ENCODE data around the gene ZNF160.
"Not testable (repeated sequence)": the region's sequence is repeated elsewhere in the genome, so short reads cannot be mapped to it uniquely, and the experiment has no call there.

The ZNF160 gene

DNA sequence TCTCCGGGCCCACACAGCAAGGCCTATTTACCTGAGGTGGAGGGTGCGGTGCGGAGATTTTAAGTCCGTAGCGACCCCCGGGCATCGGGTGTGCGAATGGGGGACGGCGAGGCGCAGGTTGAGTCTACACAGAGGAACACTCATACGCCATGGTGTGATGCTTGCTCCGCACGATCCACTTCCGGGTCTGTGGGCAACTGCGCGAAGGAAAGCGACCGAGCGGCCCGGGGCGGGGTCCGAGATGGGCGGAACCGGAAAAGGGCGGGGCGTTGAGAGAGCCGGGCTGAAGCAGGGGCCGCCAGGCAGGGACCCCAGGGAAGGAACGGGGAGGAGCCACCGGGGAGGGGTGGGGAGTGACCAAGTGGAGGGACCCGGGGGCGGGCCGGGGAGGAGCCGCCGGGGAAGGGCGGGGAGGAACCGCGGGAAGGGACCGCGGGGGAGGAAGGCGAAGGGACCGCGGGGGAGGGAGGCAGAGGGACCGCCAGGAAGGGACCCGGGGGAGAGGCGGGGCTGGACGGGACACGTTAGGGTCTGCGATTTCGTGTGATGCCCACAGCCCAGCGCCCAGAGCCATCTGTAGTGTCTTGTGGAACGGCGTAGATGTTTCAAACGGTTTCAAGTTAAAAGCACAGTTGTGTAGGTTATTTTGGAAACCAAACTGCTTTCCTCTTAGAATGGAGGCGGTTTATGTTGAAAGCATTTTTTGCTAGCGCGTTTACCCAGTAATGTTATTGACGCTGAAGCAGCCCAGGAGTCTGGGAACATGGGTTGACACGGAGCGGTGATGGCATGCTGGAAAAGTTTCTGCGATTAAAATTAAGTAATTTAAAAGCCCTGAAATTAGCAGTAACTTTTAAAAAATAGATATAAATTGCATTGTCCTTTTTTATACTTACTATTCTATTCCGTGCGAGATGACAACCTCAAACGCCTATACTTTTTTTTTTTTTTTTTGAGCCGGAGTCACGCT lies at the start of gene ZNF160:
Gene ZNF160, minus strand, starts transcription at position 189 of the 970 bp plus-strand sequence. CDS start 17,146 bp downstream, outside the sequence.
- peak; percentile 97 for DNase-seq (ENCODE audit: low read depth)

DNA sequence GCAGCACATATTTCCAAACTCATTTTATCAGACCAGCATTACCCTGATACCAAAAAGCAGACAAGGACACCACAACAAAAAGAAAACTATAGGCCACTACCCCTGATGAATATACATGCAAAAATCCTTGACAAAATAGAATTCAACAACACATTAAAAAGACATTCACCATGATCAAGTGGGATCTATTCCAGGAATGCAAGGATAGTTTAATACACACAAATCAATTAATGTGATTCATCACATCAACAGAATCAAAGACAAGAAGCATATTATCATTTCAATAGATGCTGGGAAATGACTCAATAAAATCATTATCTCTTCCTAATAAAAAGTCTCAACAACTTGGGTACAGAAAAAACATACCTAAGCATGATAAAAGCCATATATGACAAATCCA lies 44.4 kb upstream of the ZNF160 start:
- DNase-seq (ENCODE audit: low read depth), result peak; percentile 2

DNA sequence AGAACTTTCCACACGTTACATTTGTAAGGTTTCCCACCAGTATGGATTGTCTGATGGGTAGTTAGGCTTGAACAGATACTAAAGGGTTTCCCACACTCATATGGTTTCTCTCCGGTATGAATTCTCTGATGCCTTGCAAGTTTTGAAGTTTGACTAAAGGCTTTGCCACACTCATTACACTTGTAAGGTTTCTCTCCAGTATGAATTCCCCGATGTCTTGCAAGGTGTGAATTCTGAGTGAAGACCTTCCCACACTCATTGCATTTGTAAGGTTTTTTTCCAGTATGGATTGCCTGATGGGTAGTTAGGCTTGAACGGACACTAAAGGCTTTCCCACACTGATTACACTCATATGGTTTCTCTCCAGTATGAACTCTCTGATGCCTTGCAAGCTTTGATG lies 37.1 kb upstream of the ZNF160 start:
- no peak for DNase-seq (ENCODE audit: low read depth)

DNA sequence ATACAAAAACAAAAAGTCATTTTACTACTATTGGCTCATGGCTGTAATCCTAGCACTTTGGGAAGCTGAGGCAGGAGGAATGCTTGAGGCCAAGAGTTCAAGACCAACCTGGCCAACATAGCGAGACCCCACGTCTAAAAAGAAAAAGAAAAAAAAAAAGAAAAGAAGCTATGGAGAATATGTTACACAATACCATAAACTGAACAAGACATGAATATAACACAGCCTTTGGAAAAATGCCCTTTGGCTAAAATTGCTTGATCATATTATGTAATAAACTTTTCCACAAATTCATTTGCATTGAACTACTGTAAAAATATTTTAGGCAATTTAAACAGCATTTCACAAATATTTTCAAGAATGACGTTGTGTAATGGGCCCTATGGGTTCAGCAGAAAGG lies 33.2 kb upstream of the ZNF160 start:
- DNase-seq (ENCODE audit: low read depth), result no peak

DNA sequence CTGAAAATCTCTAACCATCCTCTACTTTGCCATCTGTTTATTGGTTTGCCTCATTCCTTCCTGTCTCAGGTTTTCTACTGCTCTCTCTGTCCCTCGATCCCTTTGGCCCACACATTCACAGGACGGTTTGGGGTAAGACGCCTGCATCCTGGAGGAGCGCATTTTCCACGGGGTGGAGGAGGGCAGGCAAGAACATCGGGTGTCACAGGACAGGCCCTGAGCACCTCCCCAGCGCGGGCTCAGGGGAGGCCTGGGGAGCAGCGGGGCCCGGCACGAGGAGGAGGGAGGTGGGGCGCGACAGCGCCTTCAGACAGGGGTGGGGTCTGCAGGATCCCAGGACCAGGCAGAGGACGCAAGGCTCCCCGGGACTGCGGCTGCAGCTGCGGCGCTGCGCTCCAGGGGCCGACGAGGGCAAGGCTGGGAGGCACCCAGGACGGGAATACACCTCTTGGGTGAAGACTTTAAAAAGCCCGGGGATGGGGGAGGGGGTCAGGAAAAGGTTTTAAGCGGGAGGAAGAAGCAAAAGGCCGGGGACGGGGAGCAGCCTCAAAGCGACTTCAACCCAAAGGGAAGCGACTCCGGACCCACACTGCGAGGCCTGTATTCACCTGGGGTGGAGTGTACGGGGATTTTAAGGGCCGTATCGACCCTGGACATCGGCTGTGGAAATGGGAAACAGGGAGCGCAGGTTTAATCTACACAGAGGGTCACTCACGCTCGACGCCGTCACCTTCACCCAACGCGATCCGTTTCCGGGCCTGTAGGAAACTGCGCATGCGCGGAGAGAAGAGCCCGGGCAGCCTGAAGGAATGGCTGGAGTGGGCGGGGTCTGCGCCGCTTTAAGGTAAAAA lies 29.1 kb upstream of the ZNF160 start, which contains the start of gene ZNF415:
Gene ZNF415, minus strand, starts transcription at position 770 of the 851 bp plus-strand sequence. CDS start 10,234 bp downstream, outside the sequence.
- DNase-seq (ENCODE audit: low read depth), result peak; percentile 81

DNA sequence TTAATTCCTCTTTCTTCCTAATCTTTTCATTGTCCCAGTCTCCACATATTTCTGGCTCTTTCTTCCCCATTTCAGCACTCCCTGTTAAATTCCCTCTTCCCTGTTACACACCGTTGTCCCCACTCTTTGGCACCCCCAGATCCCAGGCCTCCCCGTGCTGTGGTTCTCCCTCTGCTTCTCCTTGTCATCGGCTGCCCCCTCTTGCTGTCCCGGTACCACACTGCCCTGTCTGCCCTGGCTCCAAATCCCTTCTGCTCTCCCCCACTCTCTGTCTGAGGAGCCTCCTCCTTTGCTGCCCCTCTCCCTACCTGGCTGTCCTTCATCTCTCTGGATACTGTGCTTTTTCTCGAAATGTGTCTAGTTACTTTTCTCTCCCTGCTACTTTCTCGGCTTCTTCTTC lies 28.5 kb upstream of the ZNF160 start:
- no peak for DNase-seq (ENCODE audit: low read depth)

DNA sequence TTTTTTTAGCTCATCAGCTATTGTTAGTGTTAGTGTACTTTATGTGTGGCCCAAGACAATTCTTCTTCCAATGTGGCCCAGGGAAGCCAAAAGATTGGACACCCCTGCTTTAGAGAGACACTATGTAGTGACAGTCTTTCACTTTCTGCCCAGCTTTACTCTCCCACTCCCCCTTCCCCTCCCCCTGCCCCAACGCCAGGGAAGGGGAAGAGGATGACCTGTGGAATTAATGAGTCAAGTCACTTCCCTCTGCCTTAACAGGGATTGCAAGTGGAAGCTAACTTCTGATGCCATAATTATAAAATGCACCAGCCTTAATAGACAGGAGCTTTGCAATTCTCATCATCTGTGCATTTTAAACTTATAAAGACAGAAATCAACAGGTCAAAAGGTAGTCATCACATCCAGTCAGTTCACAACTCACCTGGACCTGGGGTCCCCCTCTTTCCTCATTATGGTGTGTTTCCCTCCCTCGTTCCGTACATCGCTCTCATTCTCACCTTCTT lies 27.9 kb upstream of the ZNF160 start:
- peak; percentile 20 for DNase-seq (ENCODE audit: low read depth)

DNA sequence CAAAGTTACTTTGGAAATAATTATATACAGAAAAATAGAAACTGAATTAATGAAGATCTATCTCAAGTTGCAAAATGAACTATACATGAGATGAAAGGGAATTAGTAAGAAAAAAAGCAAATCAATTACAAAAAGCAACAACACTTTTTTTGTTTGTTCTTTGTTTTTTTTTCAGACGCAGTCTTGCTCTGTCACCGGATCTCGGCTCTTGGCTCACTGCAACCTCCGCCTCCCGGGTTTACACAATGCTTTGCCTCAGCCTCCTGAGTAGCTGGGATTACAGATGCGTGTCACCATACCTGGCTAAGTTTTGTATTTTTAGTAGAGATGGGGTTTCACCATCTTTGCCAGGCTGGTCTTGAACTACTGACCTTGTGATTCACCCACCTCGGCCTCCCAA lies 27.3 kb upstream of the ZNF160 start:
- no peak for DNase-seq (ENCODE audit: low read depth)

DNA sequence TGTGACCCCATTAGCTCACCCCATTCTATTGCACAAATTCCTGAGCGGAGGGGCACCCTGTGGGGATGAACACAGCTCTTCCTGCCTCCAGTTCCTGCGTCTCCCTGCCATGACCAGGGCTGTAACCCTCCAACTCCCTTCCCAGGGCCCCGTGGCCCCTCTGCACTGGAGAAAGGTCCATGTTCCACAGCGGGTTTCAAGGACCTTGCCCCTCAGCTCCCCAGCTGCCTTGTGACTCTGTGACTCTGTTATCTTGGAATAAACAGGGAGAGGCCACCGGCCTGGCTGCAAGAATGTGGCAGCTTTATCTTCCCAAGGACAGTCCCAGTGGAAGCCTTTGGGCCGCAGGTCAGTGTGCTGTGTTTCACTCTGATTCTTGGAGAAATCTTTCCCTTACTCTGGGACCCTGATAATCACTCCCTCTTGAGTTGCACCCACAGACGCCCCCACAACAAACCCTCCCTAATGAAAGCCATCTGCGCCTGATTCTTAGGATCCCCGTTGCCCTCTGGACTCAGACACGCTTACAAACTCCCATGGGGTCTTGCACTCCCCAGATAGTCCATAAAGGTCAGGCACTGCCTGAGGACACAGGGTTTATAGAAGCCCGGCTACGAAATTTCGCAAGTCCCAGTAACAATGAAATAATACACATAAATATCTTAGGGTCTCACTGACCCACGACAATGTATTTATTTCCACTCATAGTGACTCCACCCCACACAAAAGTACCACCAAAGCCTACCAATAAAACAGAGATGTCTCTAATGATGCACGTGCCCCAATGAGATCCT lies 23.7 kb upstream of the ZNF160 start:
- DNase-seq (ENCODE audit: low read depth), result not testable (repeated sequence)

DNA sequence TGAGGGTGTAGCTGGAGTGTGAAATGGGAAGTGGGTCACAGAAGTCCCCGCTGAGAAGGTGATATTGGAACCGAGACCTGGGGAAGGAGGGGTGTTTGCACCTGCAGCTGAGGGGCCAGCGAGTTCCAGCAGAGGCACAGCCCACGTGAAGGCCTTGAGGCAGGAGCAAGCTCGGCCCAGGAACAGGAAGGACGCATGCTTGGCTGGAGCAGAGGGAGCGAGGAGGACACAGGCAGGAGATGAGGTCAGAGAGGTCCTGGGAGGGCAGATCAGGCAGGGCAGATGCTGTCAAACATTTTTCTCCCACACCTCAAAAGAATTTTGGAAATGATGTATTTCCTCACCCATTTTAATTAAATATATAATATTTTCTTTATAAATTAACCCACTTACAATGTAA lies 20.2 kb upstream of the ZNF160 start:
- no peak for DNase-seq (ENCODE audit: low read depth)

DNA sequence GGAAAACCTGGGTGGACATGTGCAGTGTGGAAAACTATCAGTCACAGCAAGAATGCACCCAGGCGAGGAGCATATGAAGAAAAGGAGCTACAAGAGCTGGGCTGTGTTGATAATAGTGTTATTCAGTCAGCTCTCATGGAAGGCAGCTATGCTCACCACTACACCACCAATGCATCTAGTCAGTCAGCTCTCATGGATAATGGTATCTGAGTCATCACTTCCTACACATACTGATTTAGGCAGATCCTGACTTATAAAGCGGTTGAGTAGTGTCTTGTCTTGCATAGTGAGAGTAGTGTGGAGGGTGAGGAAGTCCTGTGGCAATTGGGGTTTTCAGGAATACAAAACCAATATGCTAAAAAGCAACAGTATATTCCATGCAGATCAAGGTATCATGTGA lies 9.1 kb upstream of the ZNF160 start:
- peak; percentile 66 for DNase-seq (ENCODE audit: low read depth)

DNA sequence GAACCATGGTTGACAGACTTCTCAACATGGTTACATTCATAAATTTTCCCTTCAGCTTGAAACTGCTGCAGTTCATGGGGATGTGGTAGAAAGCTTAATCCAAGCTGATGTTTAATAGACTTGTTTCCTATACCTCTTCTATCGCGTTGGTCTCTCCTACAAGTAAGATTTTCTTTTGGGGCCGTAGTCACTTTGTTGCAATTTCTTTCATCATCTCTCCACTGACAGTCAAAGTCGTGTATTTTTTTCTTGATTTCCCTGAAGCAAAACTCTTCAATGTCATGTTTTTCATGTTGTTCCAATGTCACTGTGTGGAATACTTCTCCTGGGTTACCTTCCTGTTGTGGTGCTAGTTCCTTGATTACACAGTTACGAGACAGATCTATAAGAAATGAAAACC lies 6.3 kb upstream of the ZNF160 start:
- DNase-seq (ENCODE audit: low read depth), result no peak

DNA sequence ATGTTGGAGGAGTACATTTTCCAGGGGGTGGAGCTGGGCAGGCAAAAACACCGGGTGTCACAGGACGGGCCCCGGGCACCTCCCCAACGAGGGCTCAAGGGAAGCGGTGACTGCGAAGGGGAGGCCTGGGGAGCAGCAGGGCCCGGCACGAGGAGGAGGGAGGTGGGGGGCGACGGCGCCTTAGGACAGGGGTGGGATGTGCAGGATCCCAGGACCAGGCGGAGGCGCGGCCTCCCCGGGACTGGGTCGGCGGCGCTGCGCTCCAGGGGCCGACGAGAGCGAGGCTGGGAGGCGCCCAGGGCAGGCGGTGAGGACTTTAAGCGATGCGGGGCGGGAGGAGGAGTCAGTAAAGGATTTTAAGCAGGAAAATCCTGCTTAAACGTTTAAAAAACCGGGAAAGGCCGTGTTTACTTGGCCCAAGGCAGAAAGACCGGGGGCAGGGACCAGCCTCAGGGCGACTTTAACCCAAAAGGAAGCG lies 427 bp downstream of the ZNF160 start:
- peak; percentile 61 for DNase-seq (ENCODE audit: low read depth)

DNA sequence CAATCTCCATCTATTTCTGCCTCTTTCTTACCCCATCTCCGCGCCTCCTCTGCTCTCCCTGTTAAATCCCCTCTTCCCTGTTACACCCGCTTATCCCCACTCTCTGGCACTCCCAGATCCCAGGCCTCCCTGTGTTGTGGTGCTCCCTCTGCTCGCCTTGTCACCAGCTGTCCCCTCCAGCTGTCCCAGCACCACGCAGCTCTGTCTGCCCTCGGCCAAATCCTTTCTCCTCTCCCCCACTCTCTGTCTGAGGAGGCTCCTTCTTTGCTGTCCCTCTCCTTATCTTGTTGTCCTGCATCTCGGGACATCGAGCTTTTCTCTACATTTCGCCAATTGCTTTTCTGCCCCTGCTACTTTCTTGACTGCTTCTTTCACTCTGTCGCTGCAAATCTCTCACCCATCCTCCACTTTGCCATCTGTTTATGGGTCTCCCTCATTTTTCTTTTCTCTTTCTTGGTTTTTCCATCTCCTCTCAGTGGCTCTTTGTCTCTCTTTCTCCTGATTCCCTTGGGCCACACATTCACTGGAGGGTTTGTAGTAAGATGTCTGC lies 941 bp downstream of the ZNF160 start:
- DNase-seq (ENCODE audit: low read depth), result peak; percentile 2

DNA sequence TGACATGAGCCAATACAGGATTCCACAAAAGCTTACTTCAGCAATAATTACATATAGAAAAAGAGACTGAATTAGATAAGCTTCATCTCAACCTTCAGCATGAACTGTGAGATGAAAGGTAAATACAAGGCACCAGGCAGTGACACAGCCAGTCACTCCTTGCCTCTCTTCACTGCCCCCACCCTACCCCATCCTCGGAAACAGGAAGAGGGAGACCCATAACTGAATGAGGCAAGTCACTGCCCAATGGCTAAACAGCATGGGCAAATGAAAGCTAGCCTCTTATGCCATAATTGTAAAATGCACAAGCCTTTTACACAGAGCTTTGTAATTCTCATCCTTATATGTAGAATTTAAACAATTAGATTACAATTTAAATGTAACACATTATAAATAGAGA lies 1.7 kb downstream of the ZNF160 start:
- peak; percentile 37 for DNase-seq (ENCODE audit: low read depth)

DNA sequence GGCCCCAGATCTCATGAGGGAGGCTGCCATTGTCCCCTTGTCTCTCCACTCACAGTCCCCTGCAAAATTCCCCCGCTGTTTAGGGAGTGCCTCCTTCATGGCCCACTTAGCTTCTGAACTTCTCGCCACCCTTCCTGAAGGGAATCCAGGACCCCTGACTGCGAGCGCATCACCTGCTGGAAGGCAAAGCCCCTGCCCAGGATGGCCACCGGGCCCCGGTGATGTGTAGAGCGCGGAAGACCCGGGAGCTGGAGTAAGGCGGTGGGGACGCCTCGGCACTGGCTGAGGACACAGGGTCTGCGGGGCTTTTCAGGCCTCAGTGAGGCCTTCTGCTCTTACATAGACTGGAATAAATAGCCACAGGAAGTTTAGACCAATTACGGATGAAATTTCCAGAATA lies 4.7 kb downstream of the ZNF160 start:
- not testable (repeated sequence) for DNase-seq (ENCODE audit: low read depth)

DNA sequence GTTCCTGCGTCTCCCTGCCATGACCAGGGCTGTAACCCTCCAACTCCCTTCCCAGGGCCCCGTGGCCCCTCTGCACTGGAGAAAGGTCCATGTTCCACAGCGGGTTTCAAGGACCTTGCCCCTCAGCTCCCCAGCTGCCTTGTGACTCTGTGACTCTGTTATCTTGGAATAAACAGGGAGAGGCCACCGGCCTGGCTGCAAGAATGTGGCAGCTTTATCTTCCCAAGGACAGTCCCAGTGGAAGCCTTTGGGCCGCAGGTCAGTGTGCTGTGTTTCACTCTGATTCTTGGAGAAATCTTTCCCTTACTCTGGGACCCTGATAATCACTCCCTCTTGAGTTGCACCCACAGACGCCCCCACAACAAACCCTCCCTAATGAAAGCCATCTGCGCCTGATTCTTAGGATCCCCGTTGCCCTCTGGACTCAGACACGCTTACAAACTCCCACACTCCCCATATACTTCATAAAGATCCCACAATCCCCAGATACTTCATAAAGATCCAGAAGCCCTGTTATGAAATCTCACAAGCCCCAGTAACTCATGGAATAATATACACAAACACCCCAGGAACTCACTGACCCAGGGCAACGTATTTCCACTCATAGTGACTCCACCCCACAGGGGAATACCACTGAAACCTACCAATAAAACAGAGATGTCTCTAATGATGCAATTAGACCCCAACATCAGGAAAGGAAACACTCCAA lies 6.1 kb downstream of the ZNF160 start:
- DNase-seq (ENCODE audit: low read depth), result not testable (repeated sequence)

DNA sequence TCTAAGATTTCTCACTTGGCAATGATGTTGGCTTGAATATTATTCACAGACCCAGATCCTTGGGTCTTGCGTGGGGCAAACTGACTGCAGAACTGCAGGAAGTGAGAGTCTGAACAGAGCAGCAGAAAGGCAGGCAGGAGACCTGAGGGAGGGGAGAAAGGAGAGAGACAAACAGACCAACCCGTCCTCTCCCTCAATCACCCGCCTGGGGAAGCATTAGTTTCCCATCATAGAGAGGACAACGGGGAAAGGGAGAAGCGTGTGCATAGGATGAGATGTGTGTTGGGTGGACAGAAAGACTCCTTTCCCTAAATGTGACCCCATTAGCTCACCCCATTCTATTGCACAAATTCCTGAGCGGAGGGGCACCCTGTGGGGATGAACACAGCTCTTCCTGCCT lies 6.6 kb downstream of the ZNF160 start:
- not testable (repeated sequence) for DNase-seq (ENCODE audit: low read depth)

DNA sequence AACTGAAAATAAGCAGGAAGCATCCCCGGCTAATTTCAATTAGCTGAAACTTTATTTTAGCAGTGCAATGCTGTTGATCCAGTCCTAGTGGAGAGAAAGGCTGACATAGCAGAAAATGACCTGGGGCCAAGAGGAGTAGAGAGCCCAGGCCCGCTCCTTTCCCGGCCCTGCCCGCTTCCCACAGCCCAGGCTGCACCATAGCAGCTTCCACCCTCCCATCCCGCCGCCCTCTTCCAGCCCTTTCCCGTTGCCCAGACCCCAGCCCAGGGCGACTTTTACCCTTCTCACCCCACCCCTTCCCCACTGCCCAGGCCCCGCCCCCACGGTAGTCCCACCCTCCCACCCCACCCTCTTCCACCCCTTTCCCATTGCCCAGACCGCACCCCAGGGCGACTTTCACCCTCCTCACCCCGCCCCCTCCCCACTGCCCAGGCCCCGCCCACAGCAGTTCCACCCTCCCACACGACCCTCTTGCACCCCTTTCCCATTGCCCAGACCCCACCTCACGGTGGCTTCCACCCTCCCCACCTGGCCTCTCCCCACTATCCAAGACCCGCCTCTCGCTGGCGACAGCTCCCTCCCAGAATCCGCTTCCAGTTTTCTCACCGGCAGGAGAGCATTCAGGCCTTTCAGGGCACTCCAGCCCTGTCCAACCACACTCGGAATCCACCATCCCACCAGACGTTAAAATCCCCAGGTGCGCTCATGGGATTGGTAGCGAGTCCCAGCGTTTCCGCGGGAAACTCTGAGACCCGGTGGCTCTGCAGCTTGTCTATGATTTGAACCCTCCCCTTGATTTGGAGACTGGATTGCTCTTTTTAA lies 8.3 kb downstream of the ZNF160 start:
- DNase-seq (ENCODE audit: low read depth), result no peak

DNA sequence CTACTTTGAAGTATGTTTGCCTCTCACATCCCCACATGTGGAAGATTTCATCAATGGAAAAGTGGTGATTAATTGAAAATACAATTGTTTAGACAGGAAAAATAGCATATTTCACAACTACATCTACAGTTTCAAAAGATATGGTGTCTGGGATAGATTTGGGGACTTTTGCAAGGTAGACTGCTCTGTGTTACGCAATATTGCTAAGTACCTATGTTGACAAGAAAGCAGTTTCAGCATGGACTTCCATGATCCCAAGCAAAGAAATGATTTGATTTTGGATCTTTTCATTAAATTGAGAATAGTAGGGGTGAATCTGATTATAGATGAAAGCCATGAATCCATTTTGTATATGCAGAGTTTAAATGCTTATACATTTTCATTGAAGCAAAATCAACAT lies 10.5 kb downstream of the ZNF160 start:
- no peak for DNase-seq (ENCODE audit: low read depth)
